D721Med (cell line): ENCODE measurements around the gene BEAN1.

Source experiments
- DNase-seq: peaks from one replicate; pipeline ENCODE4 v3.0.0; 2011; ENCODE audit warnings: low spot score; ENCODE audit not compliant: insufficient read length
- FAIRE-seq: peaks from 2 replicates; lab custom pipeline; 2011; peaks lifted over from hg19 to GRCh38; lab: Jason Lieb, UNC
- CTCF ChIP-seq: IDR thresholded peaks from 2 replicates; pipeline ENCODE4 v1.5.1; 2012; ENCODE audit warnings: mild to moderate bottlenecking, control low read depth; ENCODE audit not compliant: insufficient read depth; ENCODE audit errors: missing control alignments

Gene BEAN1

GRCh38 chr16:66487580-66488275, 60.6 kb downstream of the BEAN1 start:
- DNase-seq: no peak
- no peak for TF ChIP-seq CTCF
- FAIRE-seq: no peak

- TF ChIP-seq CTCF: no peak
- FAIRE-seq (no peak), DNase-seq (no peak)
Observed at GRCh38 chr16:66488505-66488904, 61.4 kb downstream of the BEAN1 start.

GRCh38 chr16:66489385-66489784, 62.3 kb downstream of the BEAN1 start:
- no peak for TF ChIP-seq CTCF
- no peak for DNase-seq
- FAIRE-seq: no peak

GRCh38 chr16:66489818-66490217, 62.7 kb downstream of the BEAN1 start:
- DNase-seq: no peak
- TF ChIP-seq CTCF: no peak
- FAIRE-seq: no peak

- no peak for DNase-seq
Observed at GRCh38 chr16:66490774-66491715, 64.0 kb downstream of the BEAN1 start.

GRCh38 chr16:66491716-66492064, 64.6 kb downstream of the BEAN1 start:
- FAIRE-seq: no peak
- DNase-seq: no peak
- no peak for TF ChIP-seq CTCF

More at GRCh38 chr16:66490774-66491715, 64.0 kb downstream of the BEAN1 start:
- no peak for TF ChIP-seq CTCF
- no peak for FAIRE-seq
